HepG2 (cell line): ENCODE results near the gene CCT7. TPM values are rescaled to one million over a fixed set of nuclear protein-coding genes. Genes with fewer than 3 reads are reported as not detected.

ENCODE experiments used
- ATF7 ChIP-seq, 2 experiments: fragments of 450-650 bp in 1 of 2; sonication (generic) in 1 of 2; formaldehyde crosslinking in 1 of 2; IDR thresholded peaks; 2 replicates each; pipeline versions ENCODE4 v1.4.0 to v1.6.1; 2016 to 2020; ENCODE audit warnings: antibody characterized with exemption in 1 of 2, mild to moderate bottlenecking in 1 of 2, missing genetic modification reagents in 1 of 2
- CBX1 ChIP-seq: IDR thresholded peaks from one replicate; pipeline ENCODE4 v1.6.1; 2016; ENCODE audit warnings: antibody characterized with exemption, low read depth
- JARID2 ChIP-seq: sonication (generic); formaldehyde crosslinking; IDR thresholded peaks from 2 replicates; pipeline ENCODE4 v1.8.1; 2023; ENCODE audit warnings: missing genetic modification reagents, inconsistent platforms; ENCODE audit not compliant: insufficient replicate concordance
- KIAA2018 ChIP-seq: sonication (generic); formaldehyde crosslinking; IDR thresholded peaks from 2 replicates; pipeline ENCODE4 v1.5.0; 2020; ENCODE audit warnings: mild to moderate bottlenecking, missing genetic modification reagents, borderline replicate concordance
- MTERF4 ChIP-seq: sonication (generic); formaldehyde crosslinking; IDR thresholded peaks from 2 replicates; pipeline ENCODE4 v1.8.0; 2023; ENCODE audit warnings: mild to moderate bottlenecking, missing genetic modification reagents
- SMAD9 ChIP-seq: sonication (generic); formaldehyde crosslinking; IDR thresholded peaks from 2 replicates; pipeline ENCODE4 v1.5.1; 2020; ENCODE audit warnings: mild to moderate bottlenecking, missing genetic modification reagents
- THYN1 ChIP-seq: sonication (generic); formaldehyde crosslinking; IDR thresholded peaks from 2 replicates; pipeline ENCODE4 v1.8.1; 2023; ENCODE audit warnings: low read depth, mild to moderate bottlenecking, moderate library complexity, missing genetic modification reagents, borderline replicate concordance
- ZFP62 ChIP-seq: sonication (generic); formaldehyde crosslinking; IDR thresholded peaks from 2 replicates; pipeline ENCODE4 v1.4.0; 2020; ENCODE audit warnings: missing genetic modification reagents
- ZNF12 ChIP-seq: sonication (generic); formaldehyde crosslinking; IDR thresholded peaks from 2 replicates; pipeline ENCODE4 v1.5.0; 2020; ENCODE audit warnings: missing genetic modification reagents
- ZNF234 ChIP-seq: sonication (generic); formaldehyde crosslinking; conservative IDR thresholded peaks from 2 replicates; pipeline ENCODE4 v1.5.1; 2020; ENCODE audit warnings: mild to moderate bottlenecking, missing genetic modification reagents
- polyA plus RNA-seq, 8 experiments: library from polyadenylated mRNA; depleted of rRNA in 3 of 8; stranded (reverse) in 7 of 8; unstranded in 1 of 8; fragments of >200 nt; fragmentation: Illumina TruSeq in 4 of 8; extraction: Trizol in 4 of 8; gene quantifications; 2 replicates each; pipeline versions ENCODE4 v1.2.1 to v1.2.3, GENCODE V29; 2011 to 2016; ENCODE audit warnings: low read depth in 4 of 8, missing spikeins in 1 of 8, mixed read lengths in 1 of 8; ENCODE audit not compliant: insufficient read depth in 1 of 8
- total RNA-seq, 5 experiments: library from RNA; depleted of rRNA; stranded (reverse); fragments of >200 nt; fragmentation: Illumina TruSeq; extraction: Trizol; gene quantifications; 2 replicates each; pipeline ENCODE4 v1.2.3, GENCODE V29; 2016; ENCODE audit warnings: low read depth in 1 of 5
- TF ChIP-seq, protein P1 (sequence below): sonication (generic); formaldehyde crosslinking; IDR thresholded peaks from 2 replicates; pipeline ENCODE4 v1.4.0; 2020; ENCODE audit warnings: mild to moderate bottlenecking, missing genetic modification reagents
- TF ChIP-seq, protein P2 (sequence below): IDR thresholded peaks from 2 replicates; pipeline ENCODE4 v1.6.1; 2016; ENCODE audit warnings: low read depth, missing genetic modification reagents, missing compliant biosample characterization

Gene CCT7
- total and polyA plus RNA-seq, 2 of the 13 experiments (the other 11 are each of a cell fraction or from before 2014, with no cell fraction given): 347 to 517 TPM

DNA sequence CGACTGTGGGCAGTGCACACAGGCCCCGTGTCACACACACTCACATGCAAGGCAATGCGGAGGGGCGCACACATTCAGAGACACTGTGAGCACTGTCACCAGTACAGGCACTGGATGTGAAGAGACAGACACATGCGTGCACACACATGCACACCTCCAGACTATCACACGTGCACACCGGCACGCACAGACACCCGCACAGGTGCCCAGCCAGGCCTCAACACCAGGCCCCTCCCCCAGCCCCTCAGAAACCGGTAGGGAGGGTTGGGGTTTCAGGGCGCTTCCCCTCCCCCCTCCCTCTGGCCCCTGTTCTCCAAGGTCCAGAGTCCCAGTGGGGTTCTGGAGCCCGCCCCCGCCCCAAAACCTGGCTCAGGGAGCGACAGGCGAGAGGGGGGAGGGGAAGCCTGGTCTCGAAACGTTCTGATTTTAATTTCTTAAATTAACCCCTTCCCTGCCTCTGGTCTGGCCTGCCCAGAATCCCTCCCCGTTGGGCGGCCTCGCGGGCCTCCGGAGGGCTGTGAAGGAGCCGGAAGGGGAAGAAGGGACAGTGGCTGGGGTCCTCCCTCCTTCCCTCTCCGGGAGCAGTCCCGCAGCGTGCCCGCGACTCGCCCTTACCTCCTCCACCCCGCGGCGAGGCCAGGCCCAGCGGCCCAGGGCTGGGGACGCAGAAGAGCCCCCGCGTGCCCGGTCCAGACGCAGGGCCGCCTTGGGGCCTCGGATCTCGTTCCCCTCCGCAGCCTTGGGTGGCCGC, 49.6 kb downstream of the CCT7 start (continued):
- TF ChIP-seq MTERF4 (no peak), ATF7 (IDR thresholded peaks at IDR 0.05) (no peak), ATF7 (CRISPR knock-in tag; IDR thresholded peaks at IDR 0.05) (no peak), KIAA2018 (CRISPR knock-in tag) (no peak), CBX1 (no peak), ZNF12 (CRISPR knock-in tag) (no peak), JARID2 (CRISPR knock-in tag) (no peak), SMAD9 (CRISPR knock-in tag) (no peak), ZFP62 (CRISPR knock-in tag) (no peak), ZNF234 (CRISPR knock-in tag) (no peak), THYN1 (no peak)
- TF ChIP-seq, protein P1, sequence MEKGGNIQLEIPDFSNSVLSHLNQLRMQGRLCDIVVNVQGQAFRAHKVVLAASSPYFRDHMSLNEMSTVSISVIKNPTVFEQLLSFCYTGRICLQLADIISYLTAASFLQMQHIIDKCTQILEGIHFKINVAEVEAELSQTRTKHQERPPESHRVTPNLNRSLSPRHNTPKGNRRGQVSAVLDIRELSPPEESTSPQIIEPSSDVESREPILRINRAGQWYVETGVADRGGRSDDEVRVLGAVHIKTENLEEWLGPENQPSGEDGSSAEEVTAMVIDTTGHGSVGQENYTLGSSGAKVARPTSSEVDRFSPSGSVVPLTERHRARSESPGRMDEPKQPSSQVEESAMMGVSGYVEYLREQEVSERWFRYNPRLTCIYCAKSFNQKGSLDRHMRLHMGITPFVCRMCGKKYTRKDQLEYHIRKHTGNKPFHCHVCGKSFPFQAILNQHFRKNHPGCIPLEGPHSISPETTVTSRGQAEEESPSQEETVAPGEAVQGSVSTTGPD (CRISPR knock-in tag): no peak
- TF ChIP-seq, protein P2, sequence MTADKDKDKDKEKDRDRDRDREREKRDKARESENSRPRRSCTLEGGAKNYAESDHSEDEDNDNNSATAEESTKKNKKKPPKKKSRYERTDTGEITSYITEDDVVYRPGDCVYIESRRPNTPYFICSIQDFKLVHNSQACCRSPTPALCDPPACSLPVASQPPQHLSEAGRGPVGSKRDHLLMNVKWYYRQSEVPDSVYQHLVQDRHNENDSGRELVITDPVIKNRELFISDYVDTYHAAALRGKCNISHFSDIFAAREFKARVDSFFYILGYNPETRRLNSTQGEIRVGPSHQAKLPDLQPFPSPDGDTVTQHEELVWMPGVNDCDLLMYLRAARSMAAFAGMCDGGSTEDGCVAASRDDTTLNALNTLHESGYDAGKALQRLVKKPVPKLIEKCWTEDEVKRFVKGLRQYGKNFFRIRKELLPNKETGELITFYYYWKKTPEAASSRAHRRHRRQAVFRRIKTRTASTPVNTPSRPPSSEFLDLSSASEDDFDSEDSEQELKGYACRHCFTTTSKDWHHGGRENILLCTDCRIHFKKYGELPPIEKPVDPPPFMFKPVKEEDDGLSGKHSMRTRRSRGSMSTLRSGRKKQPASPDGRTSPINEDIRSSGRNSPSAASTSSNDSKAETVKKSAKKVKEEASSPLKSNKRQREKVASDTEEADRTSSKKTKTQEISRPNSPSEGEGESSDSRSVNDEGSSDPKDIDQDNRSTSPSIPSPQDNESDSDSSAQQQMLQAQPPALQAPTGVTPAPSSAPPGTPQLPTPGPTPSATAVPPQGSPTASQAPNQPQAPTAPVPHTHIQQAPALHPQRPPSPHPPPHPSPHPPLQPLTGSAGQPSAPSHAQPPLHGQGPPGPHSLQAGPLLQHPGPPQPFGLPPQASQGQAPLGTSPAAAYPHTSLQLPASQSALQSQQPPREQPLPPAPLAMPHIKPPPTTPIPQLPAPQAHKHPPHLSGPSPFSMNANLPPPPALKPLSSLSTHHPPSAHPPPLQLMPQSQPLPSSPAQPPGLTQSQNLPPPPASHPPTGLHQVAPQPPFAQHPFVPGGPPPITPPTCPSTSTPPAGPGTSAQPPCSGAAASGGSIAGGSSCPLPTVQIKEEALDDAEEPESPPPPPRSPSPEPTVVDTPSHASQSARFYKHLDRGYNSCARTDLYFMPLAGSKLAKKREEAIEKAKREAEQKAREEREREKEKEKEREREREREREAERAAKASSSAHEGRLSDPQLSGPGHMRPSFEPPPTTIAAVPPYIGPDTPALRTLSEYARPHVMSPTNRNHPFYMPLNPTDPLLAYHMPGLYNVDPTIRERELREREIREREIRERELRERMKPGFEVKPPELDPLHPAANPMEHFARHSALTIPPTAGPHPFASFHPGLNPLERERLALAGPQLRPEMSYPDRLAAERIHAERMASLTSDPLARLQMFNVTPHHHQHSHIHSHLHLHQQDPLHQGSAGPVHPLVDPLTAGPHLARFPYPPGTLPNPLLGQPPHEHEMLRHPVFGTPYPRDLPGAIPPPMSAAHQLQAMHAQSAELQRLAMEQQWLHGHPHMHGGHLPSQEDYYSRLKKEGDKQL (CRISPR knock-in tag): no peak
